Cerebellar nuclear complex (tissue), 1 donor: ENCODE measurements around the gene ARL4C.

Source experiments
- DNase-seq, 2 experiments: peaks; one replicate each; lab custom pipeline; 2025; lab: John Stamatoyannopoulos, UW

Gene ARL4C

GRCh38 chr2:234447189-234447588 lies 49.7 kb downstream of the ARL4C start:
- no peak for DNase-seq

- DNase-seq = no peak
Observed at GRCh38 chr2:234446404-234447076, 50.3 kb downstream of the ARL4C start.

GRCh38 chr2:234444893-234445292 lies 52.0 kb downstream of the ARL4C start:
- no peak for DNase-seq

GRCh38 chr2:234444242-234444730 lies 52.6 kb downstream of the ARL4C start:
- DNase-seq = no peak
